ENCODE data around the gene JPT1.

- no peak for TF ChIP-seq CTCF (IDR thresholded peaks at IDR 0.05; ENCODE audit: low read depth, low read length)
- TF ChIP-seq EZH2phosphoT487 (IDR thresholded peaks at IDR 0.05; ENCODE audit: low read depth), result no peak
Observed at GRCh38 chr17:75146592-75146991, 7.7 kb downstream of the JPT1 start.
